ENCODE results near the gene AK3. TPM values are rescaled to one million over a fixed set of nuclear protein-coding genes. Genes with fewer than 3 reads are reported as not detected.
A peak's percentile ranks its signal among the peaks of the same experiment; 100 is the strongest.

AK3 gene
- total and polyA plus RNA-seq, 10 of the 15 experiments (the other 5 are each of a cell fraction or from before 2014, with no cell fraction given), result 14.2 to 86.6 (median 43.9) TPM

- TF ChIP-seq NFIC (IDR thresholded peaks at IDR 0.05; ENCODE audit: low read depth, low read length), result peak; percentile 60
- peak; percentile 34; the same call in 1 of the 2 replicates for TF ChIP-seq ATF2 (IDR thresholded peaks at IDR 0.05; ENCODE audit: low read length)
Measured at GRCh38 chr9:4686112-4686511, 54.9 kb downstream of the AK3 start (continued).

- Histone ChIP-seq H3K4me2 (ENCODE audit: control insufficient read depth, insufficient read depth) (no peak overlapping the region), H3K9ac (ENCODE audit: control insufficient read depth, insufficient read depth, low read length) (no peak overlapping the region), H3K27me3 (replicated peaks in 1 of 2; ENCODE audit: control insufficient read depth in 2 of 2, insufficient read depth in 2 of 2, low read length in 1 of 2) (no peaks in the 10 kb centered on the region), H3K27ac (ENCODE audit: control insufficient read depth, insufficient read depth) (no peak overlapping the region), H4K20me1 (ENCODE audit: control insufficient read depth, insufficient read depth) (no peaks in the 10 kb centered on the region), H3K79me2 (ENCODE audit: control insufficient read depth, insufficient read depth, low read length) (peaks cover 25% of the 10 kb centered on the region), H3K9me3 (replicated peaks; ENCODE audit: control insufficient read depth, insufficient read depth, low read length) (no peaks in the 10 kb centered on the region), H3K36me3 (ENCODE audit: control insufficient read depth in 2 of 2, insufficient read depth in 2 of 2, low read length in 1 of 2) (peaks cover 0 to 4% of the 10 kb centered on the region in 2 experiments; a peak in 1 of 4 replicates), H2AFZ (ENCODE audit: control insufficient read depth, low read depth, low read length) (no peak overlapping the region), H3K4me3 (no peak overlapping the region), H3K4me1 (ENCODE audit: control insufficient read depth, insufficient read depth, low read length) (peaks cover 1% of the 10 kb centered on the region; the same call in 1 of the 2 replicates)
- intact Hi-C loops (cut with micrococcal nuclease; ENCODE audit: unreplicated experiment), result no loop called here
- in situ Hi-C loops (cut with MboI), result no loop called here
- ChIA-PET CTCF (interaction anchor here (0.6 to 1.4 kb wide), 4 partner anchors 10 to 210 kb away, joined by 3 to 7 read pairs (median 4); no protein-coding TSS in a partner anchor), RAD21 (ENCODE audit: unreplicated experiment) (interaction anchor here (1.3 kb wide), 1 partner anchor 19 kb away, joined by 6 read pairs; the partner anchor contains the start of gene SPATA6L), SMC1A (ENCODE audit: uncharacterized antibody, unreplicated experiment) (interaction anchor here (0.9 to 1.4 kb wide), 5 partner anchors 10 to 41 kb away, joined by 3 to 4 read pairs (median 4); partner anchors contain the start of gene PLPP6), POLR2A (no interaction called here)
- DNase-seq (ENCODE audit: low read depth, low spot score) (no peak), ATAC-seq (no peak), FAIRE-seq (no peak)
- TF ChIP-seq IRF3 (IDR thresholded peaks at IDR 0.05) (no peak), ZBED1 (IDR thresholded peaks at IDR 0.05; ENCODE audit: borderline replicate concordance) (no peak), CHD1 (IDR thresholded peaks at IDR 0.05; ENCODE audit: low read depth, low read length) (no peak), ZSCAN29 (IDR thresholded peaks at IDR 0.05) (no peak), ZBTB33 (IDR thresholded peaks at IDR 0.05) (no peak), TAF1 (IDR thresholded peaks at IDR 0.05; ENCODE audit: borderline replicate concordance, low read depth, low read length) (no peak), KDM1A (IDR thresholded peaks at IDR 0.05; ENCODE audit: borderline replicate concordance) (no peak), SMC3 (IDR thresholded peaks at IDR 0.05; ENCODE audit: borderline replicate concordance, low read length) (no peak), TARDBP (IDR thresholded peaks at IDR 0.05; ENCODE audit: borderline replicate concordance) (no peak), CBX3 (IDR thresholded peaks at IDR 0.05; ENCODE audit: borderline replicate concordance, low read depth) (no peak), PML (IDR thresholded peaks at IDR 0.05; ENCODE audit: low read length) (no peak)
- no TSS peak for BruUV-seq (replicated peaks)
- WGBS (ENCODE audit: insufficient coverage, insufficient replicate concordance, low lambda C conversion rate, missing lambda C conversion rate), result 95% methylated on average over 4 of the region's 4 CpGs
Measured at GRCh38 chr9:4684820-4685219, 56.2 kb downstream of the AK3 start.
